Loucy (cell line): Measurements from ENCODE around the gene CCDC188.

Experiments used
- CTCF ChIP-seq: fragments of 200-600 bp; sonication (generic); conservative IDR thresholded peaks from 2 replicates; pipeline ENCODE4 v1.5.1; 2014; ENCODE audit warnings: mild to moderate bottlenecking, antibody characterized with exemption, low read length
- EZH2phosphoT487 ChIP-seq: fragments of 200-600 bp; IDR thresholded peaks from 2 replicates; pipeline ENCODE4 v1.6.1; 2018; ENCODE audit warnings: antibody characterized with exemption, mild to moderate bottlenecking, moderate library complexity, borderline replicate concordance

GRCh38 chr22:20138868-20139267 is 12.0 kb downstream of the CCDC188 start:
- TF ChIP-seq EZH2phosphoT487 (no peak), CTCF (no peak)
